Hepatocyte (in vitro differentiated cells): ENCODE results near the gene SNRNP25. TPM values are rescaled to one million over a fixed set of nuclear protein-coding genes. Genes with fewer than 3 reads are reported as not detected.

ENCODE experiments used
- DNase-seq: peaks from one replicate; pipeline ENCODE4 v3.0.0-alpha.2; 2016; ENCODE audit warnings: low spot score
- H2AFZ ChIP-seq: fragments of 200-600 bp; sonication (generic); 2 replicates; pipeline ENCODE4 v1.6.0; 2016; ENCODE audit warnings: antibody characterized with exemption, mild to moderate bottlenecking
- H3K27ac ChIP-seq: fragments of 200-600 bp; sonication (generic); 2 replicates; pipeline ENCODE4 v1.5.1; 2016; ENCODE audit warnings: mild to moderate bottlenecking
- H3K27me3 ChIP-seq: fragments of 200-600 bp; sonication (generic); 2 replicates; pipeline ENCODE4 v1.6.1; 2016
- H3K36me3 ChIP-seq: fragments of 200-600 bp; sonication (generic); replicated peaks from 2 replicates; pipeline ENCODE4 v1.5.1; 2016; ENCODE audit warnings: low read depth; ENCODE audit not compliant: insufficient read depth
- H3K4me1 ChIP-seq: fragments of 200-600 bp; sonication (generic); 2 replicates; pipeline ENCODE4 v1.5.1; 2016; ENCODE audit warnings: mild to moderate bottlenecking, moderate library complexity; ENCODE audit not compliant: insufficient read depth
- H3K4me2 ChIP-seq: fragments of 200-600 bp; sonication (generic); 2 replicates; pipeline ENCODE4 v1.6.0; 2016
- H3K4me3 ChIP-seq: fragments of 200-600 bp; sonication (generic); 2 replicates; pipeline ENCODE4 v1.5.1; 2016; ENCODE audit warnings: mild to moderate bottlenecking
- H3K79me2 ChIP-seq: fragments of 200-600 bp; sonication (generic); 2 replicates; pipeline ENCODE4 v1.6.0; 2017; ENCODE audit warnings: mild to moderate bottlenecking
- H3K9me2 ChIP-seq: fragments of 200-600 bp; sonication (generic); replicated peaks from 2 replicates; pipeline ENCODE4 v1.6.0; 2017; ENCODE audit warnings: mild to moderate bottlenecking; ENCODE audit not compliant: insufficient read depth
- H3K9me3 ChIP-seq: fragments of 200-600 bp; sonication (generic); 2 replicates; pipeline ENCODE4 v1.5.1; 2016; ENCODE audit warnings: low read depth, mild to moderate bottlenecking
- H4K20me1 ChIP-seq: fragments of 200-600 bp; sonication (generic); 2 replicates; pipeline ENCODE4 v1.6.0; 2016; ENCODE audit warnings: mild to moderate bottlenecking; ENCODE audit not compliant: insufficient read depth, poor library complexity, severe bottlenecking
- EZH2 ChIP-seq: fragments of 200-600 bp; sonication (generic); IDR thresholded peaks from 2 replicates; pipeline ENCODE4 v1.6.1; 2016; ENCODE audit warnings: antibody characterized with exemption, mild to moderate bottlenecking, borderline replicate concordance
- EZH2phosphoT487 ChIP-seq: fragments of 200-600 bp; sonication (generic); IDR thresholded peaks from one replicate; pipeline ENCODE4 v1.6.1; 2018; ENCODE audit warnings: antibody characterized with exemption, mild to moderate bottlenecking, low read depth, moderate library complexity; ENCODE audit not compliant: unreplicated experiment, severe bottlenecking
- WGBS: methylation state at CpG from one replicate; pipeline ENCODE4 v1.1.6; 2016; ENCODE audit warnings: low lambda C conversion rate; ENCODE audit errors: missing lambda C conversion rate; 5-methylcytosine and 5-hydroxymethylcytosine counted together
- polyA plus RNA-seq: library from polyadenylated mRNA; unstranded; fragments of >200 nt; fragmentation: Nextera tagmentation; extraction: Ambion mirVana; gene quantifications from 2 replicates; pipeline ENCODE4 v1.2.1, GENCODE V29; 2016
- total RNA-seq: library from RNA; depleted of rRNA; stranded (reverse); fragments of >200 nt; gene quantifications from 2 replicates; pipeline ENCODE4 v1.2.3, GENCODE V29; 2014
- TF ChIP-seq, protein P1 (sequence below): fragments of 200-600 bp; sonication (generic); IDR thresholded peaks from 2 replicates; pipeline ENCODE4 v1.5.1; 2016; ENCODE audit warnings: antibody characterized with exemption, mild to moderate bottlenecking; ENCODE audit not compliant: poor library complexity

Gene SNRNP25
- total and polyA plus RNA-seq, 2 experiments from 2014 or later: 18.3 to 35.3 TPM

DNA sequence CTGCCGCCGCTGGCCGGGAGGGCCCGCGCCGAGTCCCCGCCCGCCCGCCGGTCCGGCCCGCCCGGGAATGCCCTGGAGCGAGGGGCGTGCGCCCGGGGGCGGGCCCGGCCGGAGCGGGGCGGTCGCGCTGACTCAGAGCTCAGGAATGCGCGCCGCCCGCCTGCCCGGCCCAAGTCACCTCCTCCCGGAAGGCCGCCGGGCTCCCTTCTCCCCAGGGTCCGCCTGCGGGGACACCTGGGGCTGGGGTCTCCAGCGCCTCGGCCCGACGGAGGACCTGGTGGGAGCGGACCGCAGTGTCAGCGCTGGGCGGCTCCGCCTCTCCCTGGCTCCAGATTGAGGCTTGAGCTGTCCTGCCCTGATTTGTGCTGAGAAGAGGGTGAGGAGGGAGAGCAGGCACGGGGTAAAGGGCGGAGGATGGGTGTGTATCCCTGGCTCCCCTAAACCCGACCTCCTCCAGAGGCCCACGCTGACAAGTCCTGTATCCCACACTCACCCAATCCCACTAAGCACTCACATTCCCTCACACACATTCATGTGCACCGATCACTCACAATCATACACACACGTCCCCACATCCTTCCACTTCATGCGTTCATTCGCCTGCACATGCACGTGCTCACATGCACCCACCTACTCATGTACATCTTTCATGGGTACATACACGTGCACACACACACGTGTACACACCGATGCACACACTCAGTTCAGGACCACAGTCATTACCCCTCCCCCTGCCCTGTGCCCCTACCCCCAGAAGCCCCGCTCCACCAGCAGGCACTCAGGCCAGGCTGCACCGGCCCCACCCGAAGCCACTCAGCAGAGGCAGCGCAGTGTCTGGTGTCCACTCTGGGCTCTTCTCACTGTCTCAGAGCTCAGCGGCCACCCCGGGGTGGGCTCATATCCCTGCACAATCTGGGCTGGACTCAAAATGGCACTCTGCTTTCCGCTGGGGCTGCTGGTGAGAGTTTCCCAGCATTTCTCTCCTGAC lies 19.2 kb downstream of the SNRNP25 start, which contains the start of gene RHBDF1:
TSS of gene RHBDF1 (minus strand) at position 71 of the 988 bp plus-strand sequence. CDS start 7,616 bp downstream, outside the sequence.
- Histone ChIP-seq H3K9me3 (no peaks in the 10 kb centered on the region), H4K20me1 (peaks cover 26% of the 10 kb centered on the region), H3K4me1 (peaks cover 63% of the 10 kb centered on the region), H3K4me3 (peak within 1 kb of the TSS; percentile 83), H3K9me2 (no peaks in the 10 kb centered on the region), H3K27ac (peak within 1 kb of the TSS; percentile 95), H3K27me3 (no peaks in the 10 kb centered on the region), H2AFZ (peak within 1 kb of the TSS; percentile 45), H3K36me3 (no peaks in the 10 kb centered on the region), H3K4me2 (peak within 1 kb of the TSS; percentile 92), H3K79me2 (peaks cover 34% of the 10 kb centered on the region)
- TF ChIP-seq EZH2phosphoT487 (no peak), EZH2 (no peak)
- TF ChIP-seq, protein P1, sequence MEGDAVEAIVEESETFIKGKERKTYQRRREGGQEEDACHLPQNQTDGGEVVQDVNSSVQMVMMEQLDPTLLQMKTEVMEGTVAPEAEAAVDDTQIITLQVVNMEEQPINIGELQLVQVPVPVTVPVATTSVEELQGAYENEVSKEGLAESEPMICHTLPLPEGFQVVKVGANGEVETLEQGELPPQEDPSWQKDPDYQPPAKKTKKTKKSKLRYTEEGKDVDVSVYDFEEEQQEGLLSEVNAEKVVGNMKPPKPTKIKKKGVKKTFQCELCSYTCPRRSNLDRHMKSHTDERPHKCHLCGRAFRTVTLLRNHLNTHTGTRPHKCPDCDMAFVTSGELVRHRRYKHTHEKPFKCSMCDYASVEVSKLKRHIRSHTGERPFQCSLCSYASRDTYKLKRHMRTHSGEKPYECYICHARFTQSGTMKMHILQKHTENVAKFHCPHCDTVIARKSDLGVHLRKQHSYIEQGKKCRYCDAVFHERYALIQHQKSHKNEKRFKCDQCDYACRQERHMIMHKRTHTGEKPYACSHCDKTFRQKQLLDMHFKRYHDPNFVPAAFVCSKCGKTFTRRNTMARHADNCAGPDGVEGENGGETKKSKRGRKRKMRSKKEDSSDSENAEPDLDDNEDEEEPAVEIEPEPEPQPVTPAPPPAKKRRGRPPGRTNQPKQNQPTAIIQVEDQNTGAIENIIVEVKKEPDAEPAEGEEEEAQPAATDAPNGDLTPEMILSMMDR: no peak
- DNase-seq: peak; percentile 93
- WGBS: 43% methylated on average over 32 of the region's 62 CpGs

GRCh38 chr16:74051-74746 lies 20.6 kb downstream of the SNRNP25 start:
- Histone ChIP-seq H3K4me1 (peaks cover 62% of the 10 kb centered on the region), H3K27me3 (no peaks in the 10 kb centered on the region), H4K20me1 (peaks cover 19% of the 10 kb centered on the region), H3K79me2 (peaks cover 28% of the 10 kb centered on the region), H3K36me3 (no peaks in the 10 kb centered on the region), H3K27ac (peak overlapping the region; percentile 95), H2AFZ (no peak overlapping the region), H3K9me2 (no peaks in the 10 kb centered on the region), H3K4me2 (peak overlapping the region; percentile 13), H3K4me3 (no peak overlapping the region), H3K9me3 (no peaks in the 10 kb centered on the region)
- no peak for TF ChIP-seq EZH2
- no peak for TF ChIP-seq EZH2phosphoT487
- TF ChIP-seq, protein P1: no peak
- 69% methylated on average over 12 of the region's 12 CpGs for WGBS
- no peak for DNase-seq

- Histone ChIP-seq H3K27ac (peak overlapping the region; percentile 95), H3K9me3 (no peaks in the 10 kb centered on the region), H3K27me3 (no peaks in the 10 kb centered on the region), H2AFZ (no peak overlapping the region), H3K9me2 (no peaks in the 10 kb centered on the region), H3K36me3 (no peaks in the 10 kb centered on the region), H3K4me3 (no peak overlapping the region), H4K20me1 (peaks cover 13% of the 10 kb centered on the region), H3K79me2 (peaks cover 21% of the 10 kb centered on the region), H3K4me1 (peaks cover 62% of the 10 kb centered on the region), H3K4me2 (peak overlapping the region; percentile 100)
- DNase-seq: no peak
- TF ChIP-seq EZH2phosphoT487 (no peak), EZH2 (no peak)
- TF ChIP-seq, protein P1: no peak
- 75% methylated on average over 16 of the region's 16 CpGs for WGBS
These were observed 21.2 kb downstream of the SNRNP25 start for GRCh38 chr16:74747-75334.
